Fibroblast of lung (primary cell): ENCODE data around the gene ZFP91. TPM values are rescaled to one million over a fixed set of nuclear protein-coding genes. Genes with fewer than 3 reads are reported as not detected.

Experiments used
- DNase-seq, 2 donors: peaks; one replicate each; pipeline versions ENCODE4 v3.0.0 to v3.0.0-alpha.2; 2010; ENCODE audit warnings: low read depth in 2 of 2
- H2AFZ ChIP-seq: 2 replicates; pipeline ENCODE4 v1.5.1; 2012; ENCODE audit warnings: low read length, control low read depth, inconsistent platforms
- H3K27ac ChIP-seq: 2 replicates; pipeline ENCODE4 v1.5.1; 2011; ENCODE audit warnings: low read length, control low read depth; ENCODE audit not compliant: insufficient read depth
- H3K27me3 ChIP-seq: 2 replicates; pipeline ENCODE4 v1.5.1; 2011; ENCODE audit warnings: mild to moderate bottlenecking, low read length; ENCODE audit not compliant: control insufficient read depth, insufficient read depth
- H3K36me3 ChIP-seq: 2 replicates; pipeline ENCODE4 v1.5.1; 2011; ENCODE audit warnings: low read length; ENCODE audit not compliant: control insufficient read depth, insufficient read depth
- H3K4me1 ChIP-seq: 2 replicates; pipeline ENCODE4 v1.5.1; 2011; ENCODE audit warnings: low read length; ENCODE audit not compliant: control insufficient read depth, insufficient read depth; ENCODE audit errors: extremely low read depth
- H3K4me2 ChIP-seq: 2 replicates; pipeline ENCODE4 v1.5.1; 2011; ENCODE audit warnings: low read length, control low read depth; ENCODE audit not compliant: insufficient read depth; ENCODE audit errors: extremely low read depth
- H3K4me3 ChIP-seq, 4 experiments: fragments of 200-600 bp in 1 of 4; sonication (generic) in 1 of 4; replicated peaks in 1 of 4; 2 replicates each; pipeline ENCODE4 v1.5.1; 2011 to 2016; ENCODE audit warnings: low read length in 4 of 4, low read depth in 3 of 4, mild to moderate bottlenecking in 3 of 4, control low read depth in 2 of 4, inconsistent platforms in 1 of 4, mixed read lengths in 1 of 4; ENCODE audit not compliant: insufficient read depth in 1 of 4; ENCODE audit errors: control extremely low read depth in 1 of 4
- H3K79me2 ChIP-seq: 2 replicates; pipeline ENCODE4 v1.5.1; 2012; ENCODE audit warnings: mild to moderate bottlenecking, low read length, inconsistent platforms; ENCODE audit not compliant: control insufficient read depth, insufficient read depth
- H3K9ac ChIP-seq: 2 replicates; pipeline ENCODE4 v1.5.1; 2011; ENCODE audit warnings: mild to moderate bottlenecking, low read length, control low read depth; ENCODE audit not compliant: insufficient read depth
- H3K9me3 ChIP-seq: 2 replicates; pipeline ENCODE4 v1.5.1; 2012; ENCODE audit warnings: low read depth, low read length; ENCODE audit not compliant: control insufficient read depth, insufficient read depth
- H4K20me1 ChIP-seq: 2 replicates; pipeline ENCODE4 v1.5.1; 2011; ENCODE audit warnings: low read length; ENCODE audit not compliant: control insufficient read depth, insufficient read depth; ENCODE audit errors: extremely low read depth
- EZH2 ChIP-seq: IDR thresholded peaks from 2 replicates; pipeline ENCODE4 v1.5.1; 2012; ENCODE audit warnings: low read length, control low read depth, mild to moderate bottlenecking; ENCODE audit errors: missing control alignments
- polyA plus RNA-seq, 2 donors: library from polyadenylated mRNA; depleted of rRNA in 1 of 2; stranded (reverse) in 1 of 2; unstranded in 1 of 2; fragments of >200 nt; gene quantifications; 2 replicates each; pipeline ENCODE4 v1.2.1, GENCODE V29; 2011 to 2012; ENCODE audit warnings: missing spikeins in 1 of 2
- total RNA-seq: library from RNA; depleted of rRNA; stranded (reverse); fragments of >200 nt; gene quantifications from 2 replicates; pipeline ENCODE4 v1.2.1, GENCODE V29; 2014
- TF ChIP-seq, protein P1 (sequence below), 2 donors: IDR thresholded peaks in 1 of 2; conservative IDR thresholded peaks in 1 of 2; 1 replicate in 1 of 2; 2 replicates in 1 of 2; pipeline ENCODE4 v1.5.1; 2011 to 2012; ENCODE audit warnings: low read length in 2 of 2, control low read depth in 1 of 2, inconsistent platforms in 1 of 2, low read depth in 1 of 2, mild to moderate bottlenecking in 1 of 2

ZFP91 gene
- total and polyA plus RNA-seq, 2 donors (not counting 1 experiment from before 2014, with no cell fraction given) = 50.2 to 56.9 TPM

DNA sequence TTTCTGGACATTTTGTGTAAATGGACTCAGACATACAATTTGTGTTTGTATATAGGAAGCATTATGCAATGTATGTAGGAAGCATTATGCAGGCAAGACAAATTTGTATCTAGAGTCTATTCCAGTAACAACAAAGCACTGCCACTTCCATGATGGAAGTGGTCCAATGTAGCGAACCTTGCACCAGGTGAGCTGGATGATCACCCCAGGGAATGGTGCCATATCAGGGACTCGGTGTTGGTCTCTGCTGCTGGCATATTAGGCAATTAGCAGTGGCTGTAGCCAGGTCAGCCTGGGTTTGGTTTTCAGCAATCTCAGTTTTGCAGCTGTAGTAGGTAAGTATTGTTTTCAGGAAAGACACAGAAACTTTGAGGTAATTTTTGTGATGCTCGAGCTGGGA lies 12.8 kb downstream of the ZFP91 start:
- no peak overlapping the region for H3K9ac ChIP-seq
- DNase-seq = no peak
- peaks cover 2% of the 10 kb centered on the region for H3K36me3 ChIP-seq
- H3K4me1 ChIP-seq = peaks cover 8% of the 10 kb centered on the region
- H3K4me3 ChIP-seq = no peak overlapping the region
- H2AFZ ChIP-seq = no peak overlapping the region
- no peak overlapping the region for H3K27ac ChIP-seq
- TF ChIP-seq, protein P1, sequence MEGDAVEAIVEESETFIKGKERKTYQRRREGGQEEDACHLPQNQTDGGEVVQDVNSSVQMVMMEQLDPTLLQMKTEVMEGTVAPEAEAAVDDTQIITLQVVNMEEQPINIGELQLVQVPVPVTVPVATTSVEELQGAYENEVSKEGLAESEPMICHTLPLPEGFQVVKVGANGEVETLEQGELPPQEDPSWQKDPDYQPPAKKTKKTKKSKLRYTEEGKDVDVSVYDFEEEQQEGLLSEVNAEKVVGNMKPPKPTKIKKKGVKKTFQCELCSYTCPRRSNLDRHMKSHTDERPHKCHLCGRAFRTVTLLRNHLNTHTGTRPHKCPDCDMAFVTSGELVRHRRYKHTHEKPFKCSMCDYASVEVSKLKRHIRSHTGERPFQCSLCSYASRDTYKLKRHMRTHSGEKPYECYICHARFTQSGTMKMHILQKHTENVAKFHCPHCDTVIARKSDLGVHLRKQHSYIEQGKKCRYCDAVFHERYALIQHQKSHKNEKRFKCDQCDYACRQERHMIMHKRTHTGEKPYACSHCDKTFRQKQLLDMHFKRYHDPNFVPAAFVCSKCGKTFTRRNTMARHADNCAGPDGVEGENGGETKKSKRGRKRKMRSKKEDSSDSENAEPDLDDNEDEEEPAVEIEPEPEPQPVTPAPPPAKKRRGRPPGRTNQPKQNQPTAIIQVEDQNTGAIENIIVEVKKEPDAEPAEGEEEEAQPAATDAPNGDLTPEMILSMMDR (conservative IDR thresholded peaks at IDR 0.05 in 1 of 2, IDR thresholded peaks at IDR 0.05 in 1 of 2; ENCODE audit: low read depth in 1 of 2, low read length in 2 of 2) = no peak
- TF ChIP-seq EZH2 = no peak
- no peaks in the 10 kb centered on the region for H3K27me3 ChIP-seq
- H3K9me3 ChIP-seq = no peaks in the 10 kb centered on the region
- no peaks in the 10 kb centered on the region for H4K20me1 ChIP-seq
- no peak overlapping the region for H3K4me2 ChIP-seq
- peaks cover 96% of the 10 kb centered on the region for H3K79me2 ChIP-seq

DNA sequence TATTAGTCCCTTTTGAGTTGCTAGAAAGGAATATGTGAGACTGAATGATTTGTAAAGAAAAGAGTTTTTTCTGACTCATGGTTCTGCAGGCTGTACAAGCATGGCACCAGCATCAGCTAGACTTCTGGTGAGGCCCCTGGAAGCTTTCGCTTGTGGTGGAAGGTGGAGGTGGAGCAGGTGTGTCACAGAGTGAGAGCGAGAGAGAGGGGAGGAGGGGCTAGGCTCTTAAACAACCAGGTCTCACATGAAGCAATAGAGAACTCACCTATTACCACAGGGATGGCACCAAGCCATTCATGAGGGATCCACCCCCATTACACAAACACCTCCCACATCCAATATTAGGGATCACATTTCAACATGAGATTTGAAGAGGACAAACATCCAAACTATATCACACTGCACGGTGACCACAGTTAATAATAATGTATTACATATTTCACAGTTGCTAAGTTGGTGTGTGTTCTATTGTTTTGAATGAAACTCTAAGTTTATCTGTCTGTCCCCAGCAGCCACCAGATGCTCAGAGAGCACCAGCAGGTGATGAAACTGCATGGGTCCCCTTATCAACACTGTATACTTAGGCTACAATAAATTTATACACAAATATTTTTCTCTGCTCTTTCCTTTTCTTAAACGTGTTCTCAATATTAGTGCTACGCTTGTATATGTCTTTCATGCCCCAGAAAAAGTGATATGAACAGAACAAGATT lies 14.1 kb downstream of the ZFP91 start:
- H3K9ac ChIP-seq = no peak overlapping the region
- no peaks in the 10 kb centered on the region for H3K27me3 ChIP-seq
- H3K4me2 ChIP-seq = no peak overlapping the region
- DNase-seq = no peak
- H3K36me3 ChIP-seq = peaks cover 2% of the 10 kb centered on the region
- H3K9me3 ChIP-seq = no peaks in the 10 kb centered on the region
- H3K27ac ChIP-seq = no peak overlapping the region
- no peaks in the 10 kb centered on the region for H4K20me1 ChIP-seq
- no peak overlapping the region for H2AFZ ChIP-seq
- H3K4me3 ChIP-seq = no peak overlapping the region
- peaks cover 95% of the 10 kb centered on the region for H3K79me2 ChIP-seq
- TF ChIP-seq EZH2 = no peak
- TF ChIP-seq, protein P1 (conservative IDR thresholded peaks at IDR 0.05 in 1 of 2, IDR thresholded peaks at IDR 0.05 in 1 of 2; ENCODE audit: low read depth in 1 of 2, low read length in 2 of 2) = no peak
- H3K4me1 ChIP-seq = peaks cover 8% of the 10 kb centered on the region

DNA sequence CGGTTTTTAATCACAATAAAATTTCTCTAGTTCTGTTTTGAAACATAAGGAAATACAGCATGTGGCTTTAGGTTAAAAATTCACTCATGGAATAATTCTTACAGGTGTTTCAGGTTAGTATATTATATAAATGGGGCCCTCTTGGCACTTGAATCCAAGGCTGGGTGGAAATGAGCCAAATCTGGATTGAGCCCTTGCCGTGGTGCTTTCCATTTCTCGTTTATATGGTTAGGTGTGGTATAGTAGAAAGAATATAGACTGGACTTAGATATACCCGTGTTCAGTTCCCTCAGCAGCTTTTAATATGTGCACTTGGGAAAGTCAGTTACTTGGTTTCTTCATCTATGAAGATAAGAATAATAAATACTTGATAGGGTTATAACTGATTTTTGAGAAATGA lies 16.0 kb downstream of the ZFP91 start:
- Histone ChIP-seq H3K4me1 (peaks cover 8% of the 10 kb centered on the region), H4K20me1 (no peaks in the 10 kb centered on the region), H2AFZ (no peak overlapping the region), H3K27ac (no peak overlapping the region), H3K4me3 (no peak overlapping the region), H3K36me3 (peaks cover 2% of the 10 kb centered on the region), H3K27me3 (no peaks in the 10 kb centered on the region), H3K79me2 (peaks cover 92% of the 10 kb centered on the region), H3K9me3 (no peaks in the 10 kb centered on the region), H3K9ac (no peak overlapping the region), H3K4me2 (no peak overlapping the region)
- DNase-seq = no peak
- TF ChIP-seq, protein P1 (conservative IDR thresholded peaks at IDR 0.05 in 1 of 2, IDR thresholded peaks at IDR 0.05 in 1 of 2; ENCODE audit: low read depth in 1 of 2, low read length in 2 of 2) = no peak
- no peak for TF ChIP-seq EZH2
